Measurements from ENCODE around the gene IFFO2.

DNA sequence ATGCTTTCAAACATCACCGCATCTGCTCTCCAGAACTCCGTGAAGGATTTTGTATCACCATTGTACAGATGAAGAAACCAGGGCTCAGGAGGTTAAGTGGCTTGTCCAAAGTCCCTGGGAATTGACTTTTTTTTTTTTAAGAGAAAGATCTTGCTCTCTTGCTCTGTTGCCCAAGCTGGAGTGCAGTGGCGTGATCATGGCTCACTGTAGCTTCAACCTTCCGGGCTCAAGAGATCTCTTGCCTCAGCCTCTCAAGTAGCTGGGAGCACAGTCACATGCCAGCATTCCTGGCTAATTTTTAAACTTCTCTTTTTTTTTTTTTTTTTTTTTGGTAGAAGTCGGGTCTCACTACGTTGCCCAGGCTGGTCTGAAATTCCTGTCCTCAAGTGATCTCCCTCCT, 90.2 kb downstream of the IFFO2 start:
- TF ChIP-seq, protein P1, sequence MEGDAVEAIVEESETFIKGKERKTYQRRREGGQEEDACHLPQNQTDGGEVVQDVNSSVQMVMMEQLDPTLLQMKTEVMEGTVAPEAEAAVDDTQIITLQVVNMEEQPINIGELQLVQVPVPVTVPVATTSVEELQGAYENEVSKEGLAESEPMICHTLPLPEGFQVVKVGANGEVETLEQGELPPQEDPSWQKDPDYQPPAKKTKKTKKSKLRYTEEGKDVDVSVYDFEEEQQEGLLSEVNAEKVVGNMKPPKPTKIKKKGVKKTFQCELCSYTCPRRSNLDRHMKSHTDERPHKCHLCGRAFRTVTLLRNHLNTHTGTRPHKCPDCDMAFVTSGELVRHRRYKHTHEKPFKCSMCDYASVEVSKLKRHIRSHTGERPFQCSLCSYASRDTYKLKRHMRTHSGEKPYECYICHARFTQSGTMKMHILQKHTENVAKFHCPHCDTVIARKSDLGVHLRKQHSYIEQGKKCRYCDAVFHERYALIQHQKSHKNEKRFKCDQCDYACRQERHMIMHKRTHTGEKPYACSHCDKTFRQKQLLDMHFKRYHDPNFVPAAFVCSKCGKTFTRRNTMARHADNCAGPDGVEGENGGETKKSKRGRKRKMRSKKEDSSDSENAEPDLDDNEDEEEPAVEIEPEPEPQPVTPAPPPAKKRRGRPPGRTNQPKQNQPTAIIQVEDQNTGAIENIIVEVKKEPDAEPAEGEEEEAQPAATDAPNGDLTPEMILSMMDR (IDR thresholded peaks at IDR 0.05) = no peak
- no peak for TF ChIP-seq POLR2A (IDR thresholded peaks at IDR 0.05)
- no peak for TF ChIP-seq POLR2AphosphoS5 (IDR thresholded peaks at IDR 0.05; ENCODE audit: insufficient read depth in 1 of 2, low read depth in 1 of 2)
